GM12878 (cell line): ENCODE results near the gene ADAMTS17. TPM values are rescaled to one million over a fixed set of nuclear protein-coding genes. Genes with fewer than 3 reads are reported as not detected.

Experiments
- ATAC-seq: fragments of 200-7000 bp; cut with Tn5 transposase; 3 replicates; pipeline ENCODE4 v1.9.1; 2020; ENCODE audit warnings: mild to moderate bottlenecking, moderate library complexity
- BruUV-seq: library from RNA; stranded (reverse); fragments of 400-500 nt; replicated peaks from 2 replicates; lab custom pipeline; 2021; lab: Mats Ljungman, UMichigan
- CTCF ChIA-PET: fragments of 300-600 bp; sonication (Branson Sonifier 250); formaldehyde crosslinking; extraction: SDS; loops from one replicate; lab custom pipeline; 2021; ENCODE audit warnings: inconsistent platforms; lab: Yijun Ruan, JAX
- POLR2A ChIA-PET: fragments of 350-600 bp; formaldehyde crosslinking; extraction: SDS; loops from one replicate; lab custom pipeline; 2021; ENCODE audit warnings: inconsistent platforms; lab: Charles Lee
- RAD21 ChIA-PET: fragments of 300-600 bp; sonication (Branson Sonifier 250); formaldehyde crosslinking; loops from one replicate; lab custom pipeline; 2023; ENCODE audit warnings: antibody characterized with exemption; ENCODE audit not compliant: unreplicated experiment; lab: Charles Lee
- SMC1A ChIA-PET: fragments of 300-600 bp; sonication (Branson Sonifier 250); formaldehyde crosslinking; loops from one replicate; lab custom pipeline; 2023; ENCODE audit not compliant: unreplicated experiment, uncharacterized antibody; lab: Charles Lee
- DNase-seq: peaks from one replicate; pipeline ENCODE4 v3.0.0-alpha.2; 2011; ENCODE audit warnings: low read depth, low spot score
- FAIRE-seq: peaks from 3 replicates; lab custom pipeline; 2011; peaks lifted over from hg19 to GRCh38; lab: Jason Lieb, UNC
- H2AFZ ChIP-seq: 2 replicates; pipeline ENCODE4 v1.6.0; 2011; ENCODE audit warnings: low read depth, low read length, control low read depth; ENCODE audit not compliant: control insufficient read depth
- H3K27ac ChIP-seq: 2 replicates; pipeline ENCODE4 v1.5.1; 2011; ENCODE audit warnings: control low read depth; ENCODE audit not compliant: control insufficient read depth, insufficient read depth
- H3K27me3 ChIP-seq, 2 experiments: replicated peaks in 1 of 2; 2 replicates each; pipeline versions ENCODE4 v1.6.0 to v1.6.1; 2011; ENCODE audit warnings: low read length in 1 of 2; ENCODE audit not compliant: control insufficient read depth in 2 of 2, insufficient read depth in 2 of 2
- H3K36me3 ChIP-seq, 2 experiments: 2 replicates each; pipeline ENCODE4 v1.5.1; 2011; ENCODE audit warnings: low read length in 1 of 2; ENCODE audit not compliant: control insufficient read depth in 2 of 2, insufficient read depth in 2 of 2
- H3K4me1 ChIP-seq: 2 replicates; pipeline ENCODE4 v1.6.1; 2011; ENCODE audit warnings: mild to moderate bottlenecking, low read length, moderate library complexity, mixed read lengths; ENCODE audit not compliant: control insufficient read depth, insufficient read depth
- H3K4me2 ChIP-seq: 2 replicates; pipeline ENCODE4 v1.6.0; 2011; ENCODE audit warnings: control low read depth; ENCODE audit not compliant: control insufficient read depth, insufficient read depth
- H3K4me3 ChIP-seq: fragments of 200-600 bp; sonication (generic); 2 replicates; pipeline ENCODE4 v1.5.1; 2016
- H3K79me2 ChIP-seq: 2 replicates; pipeline ENCODE4 v1.6.0; 2011; ENCODE audit warnings: low read length; ENCODE audit not compliant: control insufficient read depth, insufficient read depth
- H3K9ac ChIP-seq: 2 replicates; pipeline ENCODE4 v1.8.0; 2011; ENCODE audit warnings: low read length, control low read depth, mixed read lengths; ENCODE audit not compliant: control insufficient read depth, insufficient read depth
- H3K9me3 ChIP-seq: replicated peaks from 3 replicates; pipeline ENCODE4 v1.5.1; 2011; ENCODE audit warnings: mild to moderate bottlenecking, low read length; ENCODE audit not compliant: control insufficient read depth, insufficient read depth
- H4K20me1 ChIP-seq: 2 replicates; pipeline ENCODE4 v1.6.0; 2011; ENCODE audit not compliant: control insufficient read depth, insufficient read depth
- POLR2AphosphoS2 ChIP-seq: IDR thresholded peaks from 2 replicates; pipeline ENCODE4 v1.6.1; 2011; ENCODE audit warnings: low read depth, mild to moderate bottlenecking, low read length, improper control_type of control experiment, moderate library complexity
- SKIL ChIP-seq: fragments of 450-650 bp; IDR thresholded peaks from 2 replicates; pipeline ENCODE4 v1.6.1; 2017; ENCODE audit warnings: mild to moderate bottlenecking, low read depth, inconsistent platforms; ENCODE audit not compliant: poor library complexity, severe bottlenecking
- SMARCA5 ChIP-seq: fragments of 450-650 bp; IDR thresholded peaks from 2 replicates; pipeline ENCODE4 v1.6.1; 2017; ENCODE audit warnings: mild to moderate bottlenecking
- SREBF1 ChIP-seq: IDR thresholded peaks from 2 replicates; pipeline ENCODE4 v1.6.1; 2012; ENCODE audit warnings: mild to moderate bottlenecking, low read length
- WGBS: methylation state at CpG from one replicate; pipeline ENCODE4 v1.1.6; 2016; ENCODE audit warnings: low lambda C conversion rate; ENCODE audit not compliant: insufficient replicate concordance, insufficient coverage; ENCODE audit errors: missing lambda C conversion rate; 5-methylcytosine and 5-hydroxymethylcytosine counted together
- in situ Hi-C: fragments of 300-500 bp; cut with MboI; formaldehyde crosslinking; loops from 9 replicates; pipeline ENCODE4 v1.14.3; 2018; ENCODE audit warnings: mixed read lengths
- intact Hi-C: fragments of 100-400 bp; cut with micrococcal nuclease; formaldehyde crosslinking; loops from one replicate; pipeline ENCODE4 v1.14.2; 2022; ENCODE audit not compliant: unreplicated experiment
- polyA plus RNA-seq, 11 experiments: library from polyadenylated mRNA; depleted of rRNA in 4 of 11; unstranded in 6 of 11; stranded (reverse) in 5 of 11; fragments of >200 nt; fragmentation: Nextera tagmentation in 4 of 11; fragmentation: Illumina TruSeq in 1 of 11; extraction: Ambion mirVana in 4 of 11; extraction: Trizol in 1 of 11; gene quantifications; 1 replicate in 1 of 11; 2 replicates in 10 of 11; pipeline versions ENCODE4 v1.2.1 to v1.2.3, GENCODE V29; 2011 to 2016; ENCODE audit warnings: inconsistent platforms in 2 of 11, missing spikeins in 2 of 11, low read depth in 1 of 11
- total RNA-seq, 4 experiments: library from RNA; depleted of rRNA in 3 of 4; stranded (reverse); fragments of >200 nt in 3 of 4; fragmentation: Illumina TruSeq in 1 of 4; extraction: Trizol in 1 of 4; gene quantifications; 2 replicates each; pipeline versions ENCODE4 v1.2.1 to v1.2.3, GENCODE V29; 2013 to 2021

Gene ADAMTS17
- total and polyA plus RNA-seq, 10 of the 15 experiments (the other 5 are each of a cell fraction or from before 2014, with no cell fraction given), result 0.04 to 0.50 (median 0.10) TPM; not detected in 4

- ATAC-seq (no peak), DNase-seq (no peak), FAIRE-seq (no peak)
- RAD21 ChIA-PET, result no interaction called here
- TF ChIP-seq SKIL (no peak), SMARCA5 (no peak), POLR2AphosphoS2 (no peak), SREBF1 (no peak)
- Histone ChIP-seq H4K20me1 (no peaks in the 10 kb centered on the region), H3K9ac (no peak overlapping the region), H2AFZ (no peak overlapping the region), H3K4me1 (no peaks in the 10 kb centered on the region), H3K4me3 (no peak overlapping the region), H3K36me3 (no peaks in the 10 kb centered on the region), H3K79me2 (no peaks in the 10 kb centered on the region), H3K27ac (no peak overlapping the region), H3K9me3 (no peaks in the 10 kb centered on the region; the same call in 1 of the 3 replicates), H3K4me2 (no peak overlapping the region), H3K27me3 (no peaks in the 10 kb centered on the region)
- 83% methylated on average over 2 of the region's 2 CpGs for WGBS
- intact Hi-C loops (no loop called here), in situ Hi-C loops (no loop called here)
- CTCF ChIA-PET, result no interaction called here
- POLR2A ChIA-PET, result no interaction called here
- SMC1A ChIA-PET, result no interaction called here
- no TSS peak for BruUV-seq
Measured at GRCh38 chr15:100242989-100243388, 98.8 kb downstream of the ADAMTS17 start.
